HG02642 (cell line): ENCODE measurements around the gene LYL1.

Experiments used
- ATAC-seq: cut with Tn5 transposase; IDR thresholded peaks from one replicate; pipeline ENCODE4 v1.9.1; 2021; ENCODE audit warnings: mild to moderate bottlenecking; ENCODE audit not compliant: unreplicated experiment, poor library complexity

The LYL1 gene

DNA sequence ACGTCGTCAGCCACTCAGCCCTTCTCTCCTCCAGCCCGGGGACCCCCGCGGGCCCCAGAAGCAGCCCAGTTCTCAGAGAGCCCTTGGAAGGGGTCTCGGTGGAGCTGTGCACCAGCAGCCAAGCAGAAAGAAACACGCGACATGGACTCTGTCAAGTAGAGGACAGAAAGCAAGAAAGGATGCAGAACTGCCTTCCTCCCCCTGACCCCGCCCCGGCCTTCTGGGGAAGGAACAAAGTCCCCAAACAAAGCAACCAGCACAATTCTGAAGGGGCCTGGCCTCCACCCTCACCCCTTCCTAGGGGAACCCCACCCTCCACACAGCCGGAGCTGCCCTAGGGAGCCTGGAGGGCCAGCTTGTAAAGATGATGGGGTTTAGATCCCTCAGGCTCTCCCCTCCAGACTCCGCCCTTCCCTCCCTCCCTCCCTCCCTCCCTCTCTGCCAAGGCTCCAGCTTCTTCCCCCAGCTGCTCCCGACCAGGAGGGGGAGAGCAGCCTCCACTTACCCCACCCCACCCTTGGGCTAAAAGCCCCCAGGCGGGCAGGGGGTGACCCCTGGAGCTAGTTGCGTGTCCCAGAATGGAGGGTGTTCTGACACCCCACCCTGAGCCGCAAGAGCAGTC, 7.8 kb downstream of the LYL1 start:
- ATAC-seq, result no peak

DNA sequence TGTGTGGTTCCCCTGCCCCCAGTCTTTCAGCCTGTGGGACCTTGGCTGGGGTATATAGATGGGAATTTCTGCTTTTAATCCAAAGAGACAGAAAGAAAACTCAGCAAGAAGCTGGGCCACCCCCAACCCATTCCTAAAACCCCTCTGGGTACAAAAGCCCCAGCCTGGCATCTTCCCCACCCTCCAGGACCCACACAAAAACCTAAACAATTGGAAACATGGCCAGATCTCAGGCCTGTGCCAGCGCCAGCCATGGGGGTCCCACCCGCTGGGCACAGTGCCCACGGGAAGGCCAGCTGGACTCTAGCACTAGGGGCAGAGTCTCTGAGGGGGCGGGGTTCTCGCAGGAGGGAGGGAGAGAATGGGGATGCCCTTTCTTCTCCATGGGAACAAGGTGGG, 8.6 kb downstream of the LYL1 start:
- ATAC-seq, result no peak

DNA sequence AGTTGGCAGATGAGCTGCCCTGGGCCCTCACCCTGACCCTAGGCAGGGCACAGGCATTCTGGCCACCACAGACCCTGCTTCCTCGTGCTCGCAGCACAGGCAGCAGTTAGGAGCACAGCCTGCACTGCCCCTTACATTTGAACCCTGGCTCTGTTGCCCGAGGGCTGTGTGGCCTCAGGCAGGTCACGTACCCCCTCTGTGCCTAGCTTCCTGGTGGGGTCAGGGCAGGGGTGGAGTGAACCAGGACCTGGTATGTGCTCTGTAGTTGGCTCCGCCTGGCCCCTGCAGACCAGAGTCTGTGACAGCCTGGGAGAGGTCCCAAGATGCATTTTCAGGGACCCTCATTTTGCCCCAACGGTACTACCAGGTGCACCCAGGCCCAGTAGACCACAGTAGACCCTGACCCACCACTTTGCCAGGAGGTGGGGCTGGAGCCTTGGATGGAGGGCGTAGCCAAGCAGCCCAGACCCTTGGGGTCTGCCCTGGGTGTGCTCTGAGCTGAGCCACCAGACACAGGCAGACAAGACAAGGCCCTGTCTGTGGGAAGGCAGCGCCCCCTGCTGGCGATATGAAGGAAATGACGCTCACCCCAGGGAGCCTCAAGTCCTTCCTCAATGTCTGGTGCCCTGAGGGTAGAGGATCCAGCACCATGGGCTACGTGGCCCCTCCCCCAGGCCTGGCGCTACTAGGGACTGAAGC, 9.1 kb downstream of the LYL1 start:
- ATAC-seq, result no peak

DNA sequence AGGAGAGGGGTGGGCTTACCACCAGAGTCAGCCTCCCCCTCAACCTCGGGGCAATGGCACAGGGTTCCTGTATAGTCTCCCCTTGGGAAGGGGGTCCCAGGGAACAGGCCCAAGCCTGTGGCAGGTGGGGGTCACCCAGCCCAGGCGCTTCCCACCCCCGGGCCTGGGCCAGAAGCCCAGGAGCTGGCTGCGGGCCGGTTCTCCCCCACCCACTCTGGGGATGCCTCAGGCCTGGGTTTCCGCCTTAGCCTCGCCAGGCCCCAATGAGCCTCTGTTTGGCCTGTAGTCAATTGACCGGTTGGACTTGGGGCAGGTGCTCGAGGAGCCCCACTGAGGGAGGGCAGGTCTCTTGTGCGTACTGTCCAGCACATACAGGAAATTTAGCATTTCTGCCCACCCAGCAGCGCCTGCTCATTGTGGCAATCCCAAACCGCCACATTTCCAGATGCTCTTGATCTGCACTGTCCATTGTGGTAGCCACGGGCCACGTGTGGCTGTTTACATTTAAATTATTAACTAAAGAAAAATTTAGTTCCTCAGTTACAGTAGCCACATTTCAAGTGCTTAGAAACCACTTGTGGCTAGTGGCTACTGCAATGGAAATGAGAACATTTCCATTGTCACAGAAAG, 9.9 kb downstream of the LYL1 start:
- no peak for ATAC-seq

DNA sequence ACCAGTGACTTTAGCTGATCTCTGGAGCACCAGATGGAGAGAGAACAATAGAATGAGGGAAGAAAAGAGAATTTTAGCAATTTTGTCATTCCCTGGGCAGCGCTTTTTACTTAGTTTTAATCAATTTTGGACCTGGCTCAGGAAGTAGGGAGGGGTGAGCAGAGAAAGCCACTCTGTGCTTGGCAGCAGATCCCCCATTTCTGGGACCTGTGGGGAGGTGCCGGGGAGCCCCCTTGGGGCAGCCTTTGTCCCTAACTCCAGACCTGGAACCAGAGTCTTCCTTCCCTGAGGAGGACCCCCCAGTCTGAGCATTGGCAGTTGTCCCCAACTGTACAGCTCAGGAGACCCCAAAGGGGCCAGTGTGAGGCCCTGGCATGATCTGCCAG, 10.5 kb downstream of the LYL1 start:
- ATAC-seq, result no peak

DNA sequence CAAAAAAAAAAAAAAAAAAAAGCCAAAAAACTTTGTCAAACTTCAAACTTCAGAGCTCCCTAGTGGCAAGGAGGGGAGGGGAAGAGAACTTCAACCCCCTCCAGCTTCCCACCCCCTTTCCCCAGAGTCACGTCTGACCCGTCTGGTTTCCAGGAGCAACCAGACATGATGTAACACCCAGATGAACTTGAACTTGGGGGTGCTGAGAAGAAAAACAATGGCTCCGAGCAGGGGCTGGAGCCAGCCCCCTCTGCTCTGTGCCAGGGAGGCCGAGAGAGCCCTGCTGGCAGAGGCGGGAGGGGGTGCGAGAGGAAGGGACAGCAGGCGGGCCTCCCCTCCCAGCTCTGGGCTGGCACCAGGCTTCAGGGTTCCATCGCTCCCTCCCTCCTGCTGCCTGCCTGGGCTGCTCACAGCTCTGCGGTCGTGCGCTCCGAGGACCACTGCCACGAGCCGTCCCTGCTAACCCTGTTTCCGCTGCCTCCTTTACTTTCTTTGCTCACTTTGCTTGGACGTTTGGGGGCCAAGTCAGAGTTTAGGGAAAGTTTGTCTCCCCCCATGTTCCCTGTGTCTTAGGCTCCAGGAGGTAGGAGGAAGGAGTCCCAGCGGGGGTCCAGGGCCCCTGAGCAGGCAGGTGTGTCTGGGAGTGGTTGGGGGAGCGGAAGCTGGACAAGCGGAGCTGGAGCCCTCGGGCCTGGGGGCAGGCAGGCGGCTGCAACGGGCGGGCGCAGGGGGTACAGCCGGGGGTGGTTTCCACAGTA, 11.1 kb downstream of the LYL1 start:
- ATAC-seq, result no peak

DNA sequence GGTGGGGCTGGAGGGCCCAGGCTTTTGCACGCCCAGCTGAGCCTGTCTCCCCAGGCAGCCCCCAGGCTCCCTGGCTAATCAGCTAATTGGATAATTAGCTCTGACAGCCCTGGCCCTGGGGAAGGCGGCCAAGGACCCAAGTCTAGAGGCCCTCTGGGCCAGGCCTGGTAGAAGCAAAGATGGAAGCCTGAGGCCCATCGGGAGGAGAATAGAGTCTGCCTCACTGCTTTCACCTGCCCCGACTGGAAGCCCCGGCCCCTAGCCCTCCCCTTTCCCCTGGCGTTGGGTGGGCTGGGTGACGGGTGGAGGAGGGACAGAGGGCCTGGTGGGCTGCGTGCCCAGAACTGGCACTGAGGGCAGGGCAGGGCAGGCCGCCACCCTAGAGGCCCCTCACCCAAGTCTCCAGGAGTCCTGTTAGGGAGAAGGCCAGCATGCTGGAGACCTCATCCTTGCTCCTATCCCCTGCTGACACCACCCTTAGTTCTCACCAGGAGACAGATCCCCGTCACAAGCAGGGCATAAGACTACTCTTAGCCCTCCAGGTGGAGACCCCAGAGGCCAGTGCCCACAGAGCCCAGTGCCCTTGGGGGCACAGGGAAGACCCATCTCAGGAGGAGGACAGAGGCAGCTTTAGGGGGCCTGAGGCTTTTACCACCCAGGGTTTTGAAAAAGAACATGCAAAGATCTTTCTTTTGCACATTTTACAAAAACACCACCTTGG, 12.0 kb downstream of the LYL1 start:
- no peak for ATAC-seq

DNA sequence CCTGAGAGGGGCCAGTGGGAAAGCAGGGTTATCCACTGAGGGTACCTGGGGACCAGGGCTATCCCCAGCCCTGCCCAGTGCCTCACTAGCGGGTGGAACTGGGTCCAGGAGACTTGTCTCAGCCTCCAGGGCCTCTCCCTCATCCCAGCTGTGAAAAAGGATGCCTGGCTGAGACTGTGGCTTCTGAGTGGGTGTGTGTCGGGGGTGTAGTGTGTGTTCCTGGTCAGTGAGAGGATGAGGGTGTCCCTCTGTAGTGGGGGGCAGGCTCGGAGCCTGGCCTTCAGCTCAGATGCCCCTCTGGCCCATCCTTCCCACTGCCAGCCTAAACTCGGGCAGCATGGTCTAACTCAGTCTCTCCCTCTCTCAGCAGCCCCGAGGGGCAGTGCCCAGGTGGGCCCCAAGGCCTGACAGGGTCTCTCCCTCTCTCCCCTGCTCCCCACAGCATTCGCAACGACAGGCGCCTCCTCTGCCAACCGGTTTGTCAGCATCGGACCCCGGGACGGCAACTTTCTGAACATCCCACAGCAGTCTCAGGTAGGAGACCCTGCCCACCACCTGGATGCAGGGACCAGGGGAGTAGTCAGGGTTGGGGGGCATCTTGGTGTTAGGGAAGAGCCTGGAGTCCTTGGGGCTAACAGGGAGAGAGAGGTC, 12.7 kb downstream of the LYL1 start:
- no peak for ATAC-seq

DNA sequence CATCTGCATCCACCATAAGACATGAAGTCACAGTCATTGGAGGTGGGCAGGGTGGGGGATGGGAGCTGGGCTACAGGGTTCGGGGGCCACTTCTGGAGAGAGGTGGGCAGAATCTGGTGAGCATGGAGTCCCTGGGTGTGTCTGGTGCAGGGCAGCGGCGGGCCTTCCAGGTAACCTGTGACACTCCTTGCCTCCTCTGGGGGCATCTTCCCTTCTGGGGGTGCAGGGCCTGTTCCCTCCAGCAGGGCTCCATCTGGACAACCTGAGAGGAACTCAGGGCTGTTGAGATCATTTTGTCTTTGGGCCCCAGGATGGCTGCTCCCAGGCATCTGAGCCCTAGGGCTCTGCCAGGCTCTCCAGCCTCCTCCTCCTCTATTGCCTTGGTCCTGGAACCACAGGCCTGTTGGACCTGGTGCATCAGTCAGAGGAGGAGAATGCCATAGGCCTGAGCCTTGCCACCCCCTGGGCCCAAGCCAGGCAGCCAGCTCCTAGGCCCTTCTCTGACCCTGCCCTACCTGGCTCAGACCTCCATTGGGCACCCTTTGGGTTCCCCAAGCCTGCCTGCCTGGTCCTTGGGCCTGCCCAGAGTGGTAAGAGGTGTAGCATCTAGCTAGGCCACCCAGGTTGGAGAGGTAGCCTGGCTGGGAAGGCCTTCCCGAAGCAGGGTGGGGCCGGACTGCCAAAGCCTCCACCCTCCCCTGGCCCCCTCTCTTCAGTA, 13.4 kb downstream of the LYL1 start:
- ATAC-seq, result no peak

DNA sequence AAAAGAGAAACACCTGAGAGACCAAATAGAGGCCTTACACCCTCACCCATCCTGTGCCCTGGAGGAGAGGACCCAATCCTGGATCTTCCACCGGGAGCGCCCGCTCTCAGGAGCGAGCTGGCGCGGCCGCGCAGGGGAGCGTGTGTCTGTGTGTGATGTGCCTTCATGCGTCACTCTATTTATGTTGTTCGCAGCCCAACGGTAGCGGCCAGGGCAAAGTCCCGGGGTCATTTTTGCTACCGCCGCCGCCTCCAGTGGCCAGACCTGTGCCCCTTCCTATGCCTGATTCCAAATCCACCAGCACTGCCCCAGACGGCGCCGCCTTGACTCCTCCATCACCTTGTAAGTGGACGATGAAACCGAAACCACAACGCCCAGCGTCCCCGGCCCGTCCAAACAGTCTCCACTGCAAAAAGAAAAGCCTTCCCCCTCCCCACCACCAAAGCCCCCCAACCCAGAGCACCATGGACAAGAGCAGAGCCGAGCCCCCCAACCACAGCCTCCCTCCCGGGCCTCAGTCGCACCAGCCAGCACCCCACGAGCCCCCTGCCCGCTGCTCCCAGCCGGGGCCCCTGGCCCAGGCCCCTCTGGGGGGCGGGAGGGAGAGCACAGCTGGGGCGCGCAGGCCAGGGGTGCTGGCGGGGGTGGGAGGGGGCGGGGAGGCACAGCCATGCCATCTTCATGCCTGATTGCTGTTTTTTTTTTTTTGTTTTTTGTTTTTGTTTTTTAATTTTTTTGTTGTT, 14.7 kb downstream of the LYL1 start:
- ATAC-seq, result no peak

DNA sequence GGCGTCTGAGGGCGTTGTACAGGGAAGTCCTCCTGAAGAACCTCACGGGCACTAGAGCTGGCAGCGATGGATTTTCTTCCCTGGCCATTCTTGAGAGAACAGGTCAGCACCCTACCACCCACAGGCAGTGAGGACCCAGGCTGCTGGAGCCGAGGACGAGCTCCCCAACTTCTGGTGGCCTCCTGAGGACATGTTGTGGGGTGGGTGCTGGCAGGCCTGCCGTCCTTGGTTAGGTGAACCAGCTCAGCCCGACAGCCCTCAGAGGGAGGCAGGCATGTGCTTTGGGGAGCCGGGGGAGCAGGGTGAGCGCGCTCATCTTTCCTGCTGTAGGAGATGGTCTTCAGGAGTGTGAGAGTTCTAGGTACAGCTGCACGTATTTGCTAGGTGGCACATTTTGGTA, 15.4 kb downstream of the LYL1 start:
- no peak for ATAC-seq

DNA sequence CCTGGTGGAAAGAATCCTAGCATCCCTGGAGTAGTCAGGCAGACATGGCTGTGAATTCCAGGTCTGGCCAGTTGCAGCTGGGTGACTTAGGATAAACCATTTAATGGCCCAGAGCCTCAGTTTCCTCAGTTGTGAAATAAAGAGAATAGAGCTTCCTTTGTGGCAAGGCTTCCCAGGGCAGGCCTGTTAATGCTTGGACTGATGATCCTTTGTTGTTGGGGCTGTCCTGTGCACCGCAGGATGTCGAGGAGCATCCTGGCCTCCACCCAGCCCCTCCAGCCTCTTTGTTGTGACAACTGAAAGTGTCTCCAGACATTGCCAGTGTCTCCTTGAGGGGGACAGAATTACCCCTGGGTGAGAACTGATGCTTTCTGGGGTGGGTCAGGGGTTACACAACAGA, 16.3 kb downstream of the LYL1 start:
- ATAC-seq, result no peak

DNA sequence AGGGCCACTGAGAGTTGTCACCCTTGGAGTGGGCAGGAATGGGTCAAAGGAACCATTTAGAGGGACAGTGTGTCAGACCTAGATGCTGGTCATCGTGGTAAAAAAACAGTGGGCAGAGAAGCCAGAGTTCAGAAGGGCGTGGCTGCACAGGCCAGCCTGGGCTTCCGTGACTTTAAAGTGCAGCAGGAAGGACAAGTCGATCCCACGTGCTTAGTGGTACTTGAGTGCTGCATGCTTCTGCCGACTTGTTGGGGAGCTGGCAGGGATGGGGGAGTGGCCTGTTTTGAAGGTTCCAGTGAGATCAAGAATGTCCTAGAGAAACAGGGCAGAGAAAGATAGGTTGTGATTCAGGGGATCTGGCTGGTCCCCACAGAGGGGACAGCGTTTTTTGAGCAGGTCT, 17.0 kb downstream of the LYL1 start:
- no peak for ATAC-seq

DNA sequence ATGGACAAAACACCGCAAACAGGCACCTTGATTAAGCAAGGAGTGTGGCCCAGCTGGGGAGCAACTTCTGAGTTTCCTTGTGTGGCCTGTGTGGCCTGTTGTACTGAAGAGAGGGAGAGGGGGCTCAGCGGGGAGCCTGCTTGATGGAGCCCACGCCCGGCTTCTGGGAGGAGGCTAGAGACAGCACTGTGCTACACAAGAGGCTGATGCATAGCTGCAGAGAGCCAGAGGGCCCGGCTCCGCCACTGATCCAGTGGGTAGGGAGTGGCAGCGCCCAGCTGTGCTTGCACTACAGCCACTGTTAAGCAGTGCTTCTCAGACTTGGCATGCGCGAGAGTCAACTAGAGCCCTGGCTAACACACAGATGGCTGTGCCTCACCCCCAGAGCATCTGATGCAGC, 19.0 kb downstream of the LYL1 start:
- no peak for ATAC-seq

DNA sequence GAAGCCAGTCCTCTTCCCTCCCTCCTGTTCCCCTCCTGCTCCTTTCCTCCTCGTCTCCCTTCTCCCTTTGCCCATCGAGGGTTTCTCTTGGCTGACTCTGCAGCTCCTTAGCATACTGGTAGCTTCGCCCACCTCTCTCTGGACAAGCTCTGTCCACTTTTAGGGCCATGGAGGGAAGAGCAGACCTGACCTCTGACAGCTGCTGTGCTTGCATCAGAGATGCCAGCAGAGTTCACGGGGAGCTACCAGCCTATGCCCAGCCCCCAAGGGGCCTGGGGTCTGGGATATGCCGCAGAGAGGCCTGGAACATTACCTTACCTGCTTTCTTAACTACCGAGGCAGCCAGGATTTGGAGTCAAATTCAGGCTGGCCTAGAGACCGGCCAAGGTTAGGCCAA, 19.7 kb downstream of the LYL1 start:
- ATAC-seq, result no peak

DNA sequence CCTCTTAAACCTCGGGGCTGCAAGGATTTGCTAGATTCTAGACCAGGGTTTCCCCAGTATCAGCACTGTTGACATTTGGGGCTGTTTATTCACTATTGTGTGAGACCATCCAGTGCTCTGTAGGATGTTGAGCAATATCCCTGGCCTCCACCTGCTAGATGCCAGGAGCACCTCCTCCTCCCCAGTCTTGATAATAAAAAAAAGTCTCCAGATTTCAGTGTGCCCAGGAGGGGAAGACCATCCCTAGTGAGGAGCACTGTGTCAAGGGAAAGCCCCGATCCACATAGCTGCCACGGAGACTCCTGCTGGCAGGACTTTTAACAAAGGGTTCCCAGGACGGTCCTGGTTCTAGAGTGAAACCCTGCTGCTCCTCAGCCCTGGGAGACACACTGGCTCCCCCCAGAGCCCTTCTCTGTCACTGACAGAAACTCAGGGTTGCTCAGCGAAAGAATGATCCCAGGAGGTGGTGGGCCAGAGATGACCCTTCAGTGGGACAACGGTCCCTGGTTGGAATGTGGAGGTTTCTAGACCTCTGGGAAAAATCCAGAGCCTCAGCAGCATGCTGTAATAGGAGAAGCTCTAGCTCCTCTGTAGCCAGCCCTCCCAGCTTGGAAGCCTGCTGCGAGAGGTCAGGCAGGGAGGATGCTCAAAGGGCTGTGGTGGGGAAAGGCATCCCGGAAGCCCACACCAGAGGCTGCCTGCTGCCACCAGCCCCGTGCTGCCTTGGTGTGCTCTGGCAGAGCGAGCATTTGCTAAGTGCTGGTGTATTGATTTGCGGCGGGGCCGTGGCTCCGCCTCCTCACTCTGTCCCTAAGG, 20.3 kb downstream of the LYL1 start:
- no peak for ATAC-seq

DNA sequence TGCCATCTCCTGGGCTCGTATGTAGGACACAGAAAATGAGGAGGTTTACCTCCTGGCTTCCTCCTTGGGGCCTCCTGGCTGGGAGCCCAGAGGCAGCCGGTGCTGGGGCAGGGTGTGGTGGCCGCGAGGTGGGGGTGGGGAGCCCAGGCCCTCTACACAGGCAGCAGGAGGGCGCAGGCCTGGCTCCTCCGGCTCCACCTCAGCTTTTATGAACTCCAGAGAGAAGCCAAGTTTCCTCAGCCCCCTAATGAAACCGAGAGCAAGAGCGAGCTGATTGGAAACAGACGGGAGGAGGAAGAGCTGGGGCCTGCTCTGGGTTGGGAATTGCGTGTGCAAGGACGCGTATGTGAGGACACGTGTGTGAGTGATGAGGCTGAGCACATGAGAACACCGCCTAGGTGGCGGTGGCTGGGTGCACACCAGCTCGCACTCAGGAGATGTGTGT, 23.1 kb downstream of the LYL1 start:
- no peak for ATAC-seq
